Glomerular endothelial cell (primary cell): Measurements from ENCODE around the gene AOPEP. TPM values are rescaled to one million over a fixed set of nuclear protein-coding genes. Genes with fewer than 3 reads are reported as not detected.

Experiments
- DNase-seq: peaks from one replicate; pipeline ENCODE4 v3.0.0-alpha.2; 2011; ENCODE audit warnings: low read depth, low spot score; ENCODE audit errors: extremely low read depth
- total RNA-seq: library from RNA; depleted of rRNA; stranded (reverse); fragments of >200 nt; gene quantifications from 2 replicates; pipeline ENCODE4 v1.2.3, GENCODE V29; 2015

Gene AOPEP
- total RNA-seq, 1 donor from 2014 or later: 20.7 TPM

DNA sequence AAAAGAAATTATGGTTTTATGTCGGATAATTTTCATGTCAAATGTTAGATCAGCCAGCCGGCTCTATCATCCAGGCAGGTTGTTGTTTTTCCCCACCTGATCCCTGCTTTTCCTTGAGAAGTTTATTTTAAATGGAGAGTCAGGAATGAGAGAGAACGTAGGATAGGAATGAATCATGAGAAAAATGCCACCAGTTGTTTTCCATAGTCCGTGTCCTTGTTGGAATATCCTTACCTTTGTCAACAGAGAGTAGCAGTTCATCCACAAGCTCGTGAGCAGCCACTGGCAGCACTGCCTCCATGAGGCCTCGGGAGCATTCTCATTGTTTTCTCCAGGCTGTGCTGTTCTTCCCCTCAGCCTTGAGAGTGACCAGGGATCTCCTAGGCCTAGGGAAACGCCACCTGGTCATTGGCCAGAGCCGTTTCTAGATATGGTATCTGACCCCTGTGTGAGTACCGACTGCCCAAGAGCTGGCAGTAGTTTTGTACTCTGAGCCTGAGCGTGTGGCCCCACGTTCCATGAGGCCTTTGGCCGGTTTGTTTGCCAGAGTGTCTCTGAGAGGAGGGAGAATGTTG is 297.7 kb downstream of the AOPEP start:
- no peak for DNase-seq

DNA sequence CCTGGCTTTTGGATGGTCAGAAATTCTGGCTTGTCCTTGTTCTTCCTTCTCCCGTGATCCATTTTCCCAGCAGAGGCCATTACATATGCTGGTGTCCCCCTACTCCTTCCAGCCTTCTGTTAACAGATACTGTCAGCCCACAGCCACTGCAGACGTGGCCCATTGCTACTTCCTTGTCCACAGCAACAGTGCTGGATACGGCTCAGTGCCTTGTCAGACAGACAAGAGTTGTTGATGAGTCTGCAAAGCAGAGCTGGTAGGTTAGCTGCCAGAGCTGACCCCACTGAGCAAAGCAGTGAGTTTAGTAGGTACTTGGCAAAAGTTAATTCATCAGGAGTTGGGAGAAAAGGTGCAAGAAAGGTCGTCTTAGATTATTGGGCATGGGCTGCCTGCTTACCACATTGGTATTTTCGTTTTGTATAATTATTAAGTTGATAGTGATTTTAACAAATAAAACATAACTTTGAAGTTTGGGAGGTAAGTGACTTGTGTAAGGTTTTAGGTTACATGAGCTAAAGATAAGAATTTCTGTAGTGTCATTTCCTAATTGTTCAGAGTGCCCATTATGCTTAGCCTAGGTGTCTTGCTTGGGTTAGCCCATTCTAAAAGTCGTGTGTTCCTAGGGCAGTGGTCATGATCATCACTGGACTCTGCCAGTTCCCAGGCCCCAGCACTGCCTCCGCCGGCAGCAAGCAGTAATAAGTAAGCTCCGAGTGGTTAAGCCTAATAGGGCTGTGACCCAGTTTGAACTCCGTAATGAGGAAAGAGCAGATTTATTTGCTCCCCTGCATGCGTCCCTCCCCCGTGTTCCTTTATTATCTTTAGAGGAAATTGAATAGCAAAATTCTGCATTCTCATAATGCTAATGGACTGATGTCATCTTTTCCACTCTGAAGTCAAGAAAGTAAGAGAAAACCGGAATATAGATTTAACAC is 299.0 kb downstream of the AOPEP start:
- DNase-seq: no peak

DNA sequence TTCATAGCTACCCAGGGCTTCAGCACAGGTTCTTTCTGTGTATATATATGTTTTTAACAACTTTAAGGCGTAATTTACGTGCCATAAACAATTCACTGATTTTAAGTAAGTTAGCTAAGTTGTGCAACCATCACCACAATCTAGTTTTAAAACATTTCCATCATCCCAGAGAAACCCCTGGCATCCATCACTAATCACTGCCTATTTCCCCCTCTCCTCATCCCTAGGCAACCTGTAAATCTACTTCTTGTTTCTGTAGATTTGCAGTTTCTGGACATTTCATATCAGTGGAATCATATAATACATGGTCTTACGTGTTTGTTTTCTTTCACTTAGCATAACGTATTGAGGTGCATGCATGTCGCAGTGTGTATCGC is 299.6 kb downstream of the AOPEP start:
- DNase-seq: no peak

DNA sequence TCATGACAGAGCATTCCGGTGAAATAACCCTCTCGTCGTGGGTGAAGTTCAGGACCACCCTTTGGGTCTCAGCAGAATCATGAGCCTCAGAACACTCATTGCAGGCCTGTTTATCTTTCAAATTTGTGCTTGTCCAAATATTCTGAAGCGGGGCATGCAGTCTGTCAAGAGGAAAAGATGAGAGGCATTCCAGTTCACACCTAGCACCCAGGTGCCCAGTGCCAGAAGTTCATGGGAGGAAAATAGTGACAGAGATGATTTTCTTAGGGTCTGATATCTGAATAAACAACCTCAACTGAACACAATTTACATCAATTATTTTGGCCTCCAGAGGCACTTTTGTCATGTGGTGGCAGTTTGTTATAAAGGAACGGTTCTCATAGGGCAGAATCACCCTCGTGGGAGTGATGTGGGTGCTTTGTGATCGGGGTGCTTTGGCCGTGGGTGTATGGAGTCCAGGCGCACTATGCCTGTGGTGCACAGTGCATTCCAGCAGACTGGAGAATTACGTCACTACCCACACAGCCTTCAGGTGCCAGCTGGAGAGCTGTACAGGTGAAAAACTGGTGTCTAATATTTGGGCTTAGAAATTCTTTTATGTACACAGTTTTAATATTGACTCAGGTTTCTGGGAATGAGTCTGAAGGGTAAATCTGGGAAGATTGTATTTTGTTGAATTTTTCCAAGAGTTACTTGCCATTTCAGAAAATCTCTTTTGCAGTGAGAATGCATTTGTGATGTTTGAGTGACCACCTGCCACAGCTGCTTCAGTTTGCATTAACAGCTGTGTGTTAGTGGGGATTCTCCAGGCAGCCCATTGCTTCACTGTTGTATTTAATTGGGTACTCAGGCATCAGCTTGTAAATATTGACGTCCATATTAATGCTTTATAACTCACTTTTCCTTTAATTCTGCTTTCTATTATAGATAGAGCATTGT is 301.7 kb downstream of the AOPEP start:
- no peak for DNase-seq

DNA sequence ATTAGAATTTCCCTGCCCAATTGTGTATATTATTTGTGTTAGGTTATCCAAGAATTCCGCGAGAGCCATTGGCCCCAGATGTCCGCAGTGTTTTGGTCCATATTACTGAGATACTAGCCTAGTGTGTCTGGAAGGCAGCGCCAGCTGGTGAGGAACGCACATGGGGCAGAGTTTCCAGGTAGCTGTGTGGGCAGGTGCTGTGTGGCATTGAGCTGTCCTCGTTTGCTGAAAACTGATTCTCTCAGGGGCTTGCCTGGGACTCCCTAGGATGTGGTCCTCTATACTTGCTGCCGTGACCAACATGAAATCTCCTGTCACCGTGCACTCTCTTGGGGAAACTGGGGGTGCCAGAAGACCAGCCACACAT is 302.3 kb downstream of the AOPEP start:
- no peak for DNase-seq

DNA sequence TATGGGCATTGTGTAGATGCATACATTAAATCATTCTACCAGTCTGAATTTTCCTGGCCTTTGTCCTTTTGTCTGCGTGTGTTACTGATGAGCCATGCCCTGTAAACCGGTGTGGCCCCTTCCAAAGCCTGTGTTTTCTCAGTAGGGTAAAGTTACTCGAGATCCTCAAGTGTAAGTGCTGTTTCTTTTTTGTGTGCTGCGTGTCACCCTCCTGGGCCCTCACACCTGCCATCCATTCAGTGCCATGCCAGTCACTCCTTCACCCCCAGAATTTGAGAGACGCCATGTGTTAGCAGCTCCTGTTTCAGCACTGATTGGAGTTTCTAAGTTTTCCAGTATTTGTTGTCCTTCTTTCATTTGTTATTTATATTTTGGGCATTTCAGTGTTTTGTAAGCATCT is 302.8 kb downstream of the AOPEP start:
- no peak for DNase-seq

DNA sequence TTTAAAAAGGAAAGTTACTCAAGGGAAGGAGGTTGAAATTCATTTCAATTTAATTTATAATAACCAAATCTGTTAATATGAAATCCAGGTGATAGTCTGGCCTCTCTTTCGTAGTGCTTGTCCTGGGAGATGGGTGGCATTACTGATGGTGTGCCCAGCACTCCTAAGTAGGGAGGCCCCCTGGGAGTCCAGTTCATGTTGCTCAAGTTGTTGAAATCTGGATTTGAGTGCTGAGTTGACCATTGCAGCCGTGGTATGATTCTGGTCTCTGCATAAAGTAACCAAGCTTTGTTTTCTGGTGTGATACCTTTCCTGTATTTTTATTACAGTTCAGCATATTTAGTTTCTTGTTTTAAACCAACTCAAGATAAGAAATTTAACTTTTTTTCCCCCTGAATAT is 303.2 kb downstream of the AOPEP start:
- DNase-seq: no peak

DNA sequence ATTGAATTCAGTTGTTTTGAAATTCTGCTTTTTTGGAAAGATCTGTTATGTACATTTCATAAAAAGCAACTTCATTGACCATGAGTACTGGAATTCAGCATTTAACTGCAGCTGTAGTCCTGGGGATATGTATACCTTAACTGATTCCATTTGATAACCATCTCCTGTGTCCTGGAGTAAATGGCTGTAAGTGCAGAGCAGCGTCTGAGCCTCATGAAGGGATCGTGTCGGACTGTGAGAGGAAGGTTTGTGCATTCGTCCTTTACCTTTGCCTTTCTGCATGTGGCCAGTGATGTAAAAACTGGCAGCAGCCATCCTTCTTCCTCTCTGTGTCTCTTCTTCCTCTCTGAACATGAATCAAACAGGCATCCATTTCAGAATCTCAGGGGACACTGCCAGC is 303.8 kb downstream of the AOPEP start:
- DNase-seq: no peak

DNA sequence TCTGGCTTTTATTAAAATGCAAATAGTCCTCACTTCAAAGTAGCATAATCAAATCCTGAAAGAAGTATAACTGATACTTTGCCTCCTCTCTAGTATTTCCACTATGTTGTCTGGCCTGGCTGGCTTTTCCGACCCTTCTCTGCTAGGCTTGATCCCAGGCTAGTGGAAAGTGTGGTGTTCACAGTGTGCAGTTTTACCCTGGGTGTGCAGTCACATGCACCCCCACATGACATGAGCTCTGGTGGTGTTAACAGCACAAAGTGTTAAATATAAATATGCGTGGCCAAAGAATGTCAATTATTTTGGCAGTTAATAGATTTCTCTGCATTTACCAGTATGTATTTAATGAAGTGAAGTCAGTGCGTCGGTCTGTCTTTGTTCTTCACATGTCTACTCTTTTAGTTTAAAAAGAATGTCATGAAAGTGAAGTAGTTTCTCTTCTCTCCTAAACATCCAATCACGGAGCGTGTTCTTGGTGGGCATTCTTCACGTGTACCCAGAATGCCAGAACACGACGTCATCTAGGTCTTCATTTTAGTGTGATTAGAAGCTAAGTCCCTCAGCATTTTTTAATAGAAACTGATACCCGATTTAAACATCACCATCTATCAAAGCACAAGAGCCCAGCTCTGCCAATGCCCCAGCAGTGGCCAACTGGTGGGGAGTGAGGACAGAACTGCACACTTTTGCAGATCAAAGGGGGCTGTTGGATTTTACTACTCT is 304.6 kb downstream of the AOPEP start:
- DNase-seq: no peak

DNA sequence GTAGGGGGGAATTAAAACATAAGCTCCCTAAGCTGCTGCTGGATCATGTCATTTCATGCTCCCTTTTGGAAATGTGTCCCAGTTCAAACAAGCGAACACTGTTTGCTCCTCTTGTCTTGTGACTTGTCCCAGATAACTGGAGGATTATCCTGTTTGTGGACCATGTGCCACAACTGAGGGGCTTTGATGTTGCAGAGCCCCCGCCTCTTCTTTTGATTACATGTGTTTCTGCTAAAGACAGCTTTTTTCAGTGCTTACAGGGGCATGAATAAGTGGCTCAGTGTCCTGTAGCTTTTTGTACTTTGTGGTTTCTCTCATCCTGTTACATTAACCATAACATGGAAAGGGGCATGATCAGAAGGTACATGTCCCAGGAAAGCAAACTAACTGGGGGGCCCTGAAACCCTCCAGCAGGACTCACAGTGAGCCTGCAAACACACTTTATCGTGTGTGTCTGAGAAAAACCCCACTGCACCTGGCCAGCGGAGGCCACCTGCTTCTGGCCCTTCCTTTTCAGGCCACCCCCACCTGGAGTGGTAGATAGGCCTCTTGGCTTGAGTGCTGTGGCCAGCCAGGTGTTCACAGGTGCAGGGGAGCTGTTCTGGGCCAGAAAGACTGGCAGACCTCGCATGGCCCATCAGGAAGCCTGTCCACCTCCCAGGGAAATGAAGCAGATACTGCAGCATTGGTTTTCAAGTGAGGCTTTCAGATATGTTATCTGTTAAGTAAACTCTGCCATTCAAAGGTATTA is 305.4 kb downstream of the AOPEP start:
- no peak for DNase-seq

DNA sequence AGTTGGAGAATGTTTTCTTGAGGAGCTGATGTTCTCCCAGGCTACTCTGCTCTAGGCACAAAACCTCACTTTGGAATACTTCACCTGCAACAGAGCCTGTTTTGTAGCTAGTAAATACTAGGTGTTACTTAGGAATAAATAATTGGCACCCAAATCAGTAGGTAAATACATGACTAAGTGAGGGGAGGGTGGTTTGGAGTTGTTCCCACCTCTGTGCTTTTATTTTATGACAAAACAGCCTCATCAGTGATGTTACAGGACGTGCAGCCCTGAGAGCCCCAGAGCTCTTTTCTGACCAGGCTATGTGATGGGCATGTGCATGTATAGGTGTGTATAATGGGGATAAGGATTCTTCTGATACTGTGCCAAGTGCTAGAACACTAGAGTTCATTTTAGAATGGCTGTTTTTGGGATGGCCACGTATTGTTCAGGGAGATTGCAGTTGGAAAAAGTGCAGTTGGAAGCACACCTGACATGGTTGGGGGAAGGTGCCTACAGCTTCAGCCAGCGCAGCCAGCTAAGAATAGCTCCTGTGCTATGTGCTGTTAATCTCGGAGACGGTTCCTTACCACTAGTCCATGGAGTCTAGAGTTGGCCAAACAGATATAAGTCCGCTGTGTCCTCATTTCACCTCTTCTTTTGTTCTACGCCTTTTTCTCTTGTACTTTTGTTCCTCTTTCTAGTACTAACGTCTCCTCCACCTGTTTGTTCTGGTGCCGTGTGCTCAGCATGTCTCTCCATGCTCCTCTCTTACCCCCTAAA is 306.3 kb downstream of the AOPEP start:
- no peak for DNase-seq

DNA sequence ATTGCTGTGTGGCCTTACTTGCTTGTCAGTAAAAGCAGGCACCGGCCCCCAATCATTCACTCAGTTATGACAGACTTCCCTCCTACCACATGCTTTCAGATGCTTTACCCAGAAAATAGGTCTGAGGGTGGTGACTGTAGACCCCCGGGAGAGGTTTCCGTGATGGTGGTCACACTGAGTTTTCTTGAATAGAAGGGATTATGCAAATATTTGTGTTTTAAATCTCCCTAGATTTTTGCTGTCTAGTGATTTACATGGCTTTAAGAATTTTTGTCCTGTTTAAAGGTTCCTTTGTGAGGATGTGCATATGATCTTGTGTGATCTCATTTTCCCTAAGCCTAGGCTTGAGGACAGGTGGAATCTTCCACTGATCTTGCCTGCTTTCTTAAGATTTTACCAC is 309.3 kb downstream of the AOPEP start:
- no peak for DNase-seq

DNA sequence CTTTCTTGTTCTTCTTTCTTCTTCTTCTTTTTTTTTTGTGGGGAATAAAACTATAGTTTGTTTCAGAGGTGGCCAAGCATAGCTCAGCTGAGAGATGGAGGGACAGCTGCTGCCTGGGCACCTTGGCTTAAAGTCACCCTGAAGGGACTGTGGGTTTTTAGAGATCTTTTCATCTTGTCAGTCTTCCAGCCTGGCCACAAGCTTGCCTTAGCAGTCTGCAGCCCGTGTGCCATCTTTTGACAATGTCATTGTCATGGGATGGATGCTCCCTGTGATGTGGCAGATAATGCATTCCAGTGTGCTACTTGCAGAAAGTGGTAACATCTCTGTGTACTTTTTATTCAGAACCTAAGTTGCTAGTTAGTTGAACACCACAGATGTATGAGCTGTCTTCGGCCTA is 310.2 kb downstream of the AOPEP start:
- DNase-seq: no peak

DNA sequence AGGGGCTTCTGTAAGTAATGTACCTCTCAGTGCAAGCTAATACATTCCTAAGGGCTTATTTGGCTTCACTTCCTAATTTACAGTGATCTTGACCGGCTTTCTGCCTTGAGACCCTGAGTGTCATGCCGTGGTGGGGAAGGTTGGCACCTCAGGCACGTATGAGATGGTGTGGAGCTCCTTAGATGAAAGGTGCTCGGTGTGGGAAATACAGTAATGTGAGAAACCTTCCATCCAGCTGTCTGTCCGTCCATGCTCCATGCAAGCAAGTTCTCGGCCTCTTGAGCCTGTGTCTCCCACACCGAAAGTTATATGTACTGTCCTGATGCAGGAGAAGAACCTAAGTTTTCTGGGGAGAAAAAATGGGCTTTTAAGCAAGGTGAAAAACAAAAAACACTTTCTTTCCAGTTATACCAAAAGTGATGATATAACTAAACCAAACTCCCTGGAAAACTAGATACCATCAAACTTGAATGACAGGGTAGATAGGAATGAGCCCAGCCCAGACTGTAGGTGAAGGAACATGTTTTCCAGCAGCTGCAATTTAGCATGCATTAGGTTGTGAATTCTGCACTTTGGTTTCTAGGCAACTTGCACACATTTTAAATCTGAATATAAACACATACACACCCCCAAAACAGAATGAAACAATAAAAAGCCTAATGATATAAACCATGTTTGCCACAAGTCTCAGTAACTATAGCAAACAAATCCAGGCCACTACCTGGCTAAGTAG is 311.5 kb downstream of the AOPEP start:
- no peak for DNase-seq

DNA sequence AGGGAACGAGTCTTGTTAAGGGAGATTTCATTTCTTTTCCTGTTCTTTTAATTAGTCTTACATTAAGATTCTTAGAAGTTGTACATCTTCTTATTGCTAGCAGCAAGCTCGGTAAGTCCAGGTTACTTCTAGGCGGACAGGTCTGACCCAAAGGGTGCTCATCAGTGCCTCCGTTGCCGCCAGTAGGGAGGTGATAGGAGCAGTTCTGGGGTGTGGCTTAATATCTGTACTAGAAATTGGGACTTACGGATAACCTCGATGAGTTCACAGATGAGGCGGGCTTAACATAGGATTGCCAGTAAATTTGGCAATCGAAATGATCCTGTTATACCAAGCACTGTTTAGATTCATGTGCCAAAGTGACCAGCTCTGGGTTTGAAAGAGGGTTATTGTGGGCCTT is 312.2 kb downstream of the AOPEP start:
- no peak for DNase-seq

DNA sequence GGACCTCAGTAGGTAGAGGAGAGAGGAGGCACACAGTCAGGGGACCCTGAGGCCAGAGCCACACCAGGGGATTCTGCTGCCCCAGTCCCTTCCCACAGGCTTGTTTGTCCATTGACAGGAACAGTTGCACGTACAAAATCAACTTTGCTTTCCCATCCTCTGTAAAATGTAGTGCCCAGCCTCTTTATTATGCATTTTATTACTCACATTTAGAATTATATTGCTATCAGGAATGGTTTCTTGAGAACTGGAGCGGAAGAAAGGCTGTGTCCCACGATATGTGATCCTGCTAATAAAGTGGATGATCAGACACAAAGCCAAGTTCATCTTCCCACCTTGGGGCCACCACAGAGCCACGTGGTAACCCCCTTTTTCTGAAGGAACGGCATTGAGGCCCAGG is 313.6 kb downstream of the AOPEP start:
- DNase-seq: no peak

DNA sequence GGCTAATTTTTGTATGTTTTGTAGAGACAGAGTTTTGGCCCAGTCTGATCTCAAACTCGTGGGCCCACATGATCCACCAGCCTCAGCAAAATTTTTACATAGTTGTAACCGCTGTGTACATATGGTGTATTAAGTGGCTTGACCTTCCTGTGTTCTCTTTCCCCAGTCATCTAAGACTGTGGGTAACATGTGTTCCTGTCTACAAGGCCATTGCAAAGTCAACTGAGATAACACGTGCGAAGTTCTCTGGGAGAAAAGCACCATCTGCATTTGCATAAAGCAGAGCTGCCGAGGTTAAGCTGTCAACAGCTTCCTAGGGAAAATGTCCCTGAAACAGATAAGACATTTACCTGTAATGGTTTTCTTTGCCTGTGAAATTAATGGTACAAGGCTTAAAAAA is 317.3 kb downstream of the AOPEP start:
- DNase-seq: no peak

DNA sequence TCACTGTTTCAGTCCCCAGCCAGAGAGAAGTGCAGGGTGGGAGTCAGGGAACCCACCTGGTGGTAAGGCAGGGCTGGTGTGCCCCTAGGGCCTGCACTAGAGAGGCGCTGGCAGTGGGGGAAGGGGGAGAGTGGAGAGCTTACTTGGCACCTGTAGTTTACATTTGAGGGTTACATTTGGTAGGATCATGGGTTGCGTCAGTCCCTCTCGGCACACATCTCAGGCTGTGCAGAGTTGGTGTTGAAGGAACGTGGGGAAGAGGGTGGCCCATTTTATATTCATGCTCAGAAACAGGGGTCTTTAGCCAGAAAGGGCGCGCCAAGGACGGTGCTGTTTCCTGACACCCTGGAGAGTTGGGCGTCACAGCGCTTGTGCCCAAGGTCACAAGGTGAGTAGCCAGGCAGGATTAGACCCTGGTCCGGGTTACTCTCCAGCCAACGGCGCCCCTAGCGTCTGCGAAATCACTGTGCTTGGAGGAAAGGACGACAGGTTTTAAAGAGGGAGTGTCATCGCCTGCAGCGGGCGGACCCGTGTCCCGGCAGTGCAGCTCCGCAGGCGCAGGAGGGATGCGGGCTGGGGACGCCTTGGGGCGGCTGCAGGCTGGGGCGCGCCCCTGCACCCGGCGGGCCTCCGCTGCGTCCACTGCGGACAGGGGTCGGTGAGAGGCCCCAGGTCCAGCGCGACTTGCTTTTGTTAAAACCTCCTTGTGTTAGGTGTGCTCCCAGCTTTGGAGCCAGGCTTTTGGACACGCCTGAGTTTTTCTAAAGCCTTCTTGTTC is 318.4 kb downstream of the AOPEP start:
- no peak for DNase-seq
